Breast epithelium (tissue), 3 donors: ENCODE results near the gene CTNNA3.

Experiments
- POLR2A ChIP-seq: fragments of 450-650 bp; IDR thresholded peaks from one replicate; pipeline ENCODE4 v1.6.1; 2016; ENCODE audit warnings: antibody characterized with exemption, mild to moderate bottlenecking, moderate library complexity
- POLR2AphosphoS5 ChIP-seq, 3 donors: sonication (generic); formaldehyde crosslinking; IDR thresholded peaks; one replicate each; pipeline ENCODE4 v1.6.1; 2017; ENCODE audit warnings: antibody characterized with exemption in 3 of 3
- TF ChIP-seq, protein P1 (sequence below), 3 donors: fragments of 450-650 bp; IDR thresholded peaks; one replicate each; pipeline ENCODE4 v1.5.1; 2016 to 2017; ENCODE audit warnings: antibody characterized with exemption in 3 of 3, mild to moderate bottlenecking in 3 of 3, moderate library complexity in 3 of 3

DNA sequence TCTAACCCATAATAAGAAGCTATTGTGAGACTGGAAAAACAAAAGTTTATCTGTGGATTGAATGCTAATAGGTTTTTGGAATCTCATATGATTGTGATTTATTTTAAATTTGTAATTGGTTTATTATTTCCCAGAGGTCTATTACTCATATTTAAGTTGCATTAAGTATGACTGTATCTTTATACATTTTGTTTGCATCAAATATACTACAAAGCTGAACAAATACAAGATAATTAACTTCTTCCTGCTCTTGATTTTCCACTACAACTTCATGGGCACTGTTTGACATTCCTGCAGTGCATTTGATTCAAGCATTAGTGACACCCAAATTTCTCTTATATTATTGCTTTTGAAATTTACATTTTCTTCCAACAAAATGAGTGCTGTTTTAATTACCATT lies 1073.9 kb downstream of the CTNNA3 start:
- TF ChIP-seq POLR2A = no peak
- TF ChIP-seq, protein P1, sequence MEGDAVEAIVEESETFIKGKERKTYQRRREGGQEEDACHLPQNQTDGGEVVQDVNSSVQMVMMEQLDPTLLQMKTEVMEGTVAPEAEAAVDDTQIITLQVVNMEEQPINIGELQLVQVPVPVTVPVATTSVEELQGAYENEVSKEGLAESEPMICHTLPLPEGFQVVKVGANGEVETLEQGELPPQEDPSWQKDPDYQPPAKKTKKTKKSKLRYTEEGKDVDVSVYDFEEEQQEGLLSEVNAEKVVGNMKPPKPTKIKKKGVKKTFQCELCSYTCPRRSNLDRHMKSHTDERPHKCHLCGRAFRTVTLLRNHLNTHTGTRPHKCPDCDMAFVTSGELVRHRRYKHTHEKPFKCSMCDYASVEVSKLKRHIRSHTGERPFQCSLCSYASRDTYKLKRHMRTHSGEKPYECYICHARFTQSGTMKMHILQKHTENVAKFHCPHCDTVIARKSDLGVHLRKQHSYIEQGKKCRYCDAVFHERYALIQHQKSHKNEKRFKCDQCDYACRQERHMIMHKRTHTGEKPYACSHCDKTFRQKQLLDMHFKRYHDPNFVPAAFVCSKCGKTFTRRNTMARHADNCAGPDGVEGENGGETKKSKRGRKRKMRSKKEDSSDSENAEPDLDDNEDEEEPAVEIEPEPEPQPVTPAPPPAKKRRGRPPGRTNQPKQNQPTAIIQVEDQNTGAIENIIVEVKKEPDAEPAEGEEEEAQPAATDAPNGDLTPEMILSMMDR (IDR thresholded peaks at IDR 0.05) = no peak
- TF ChIP-seq POLR2AphosphoS5 (IDR thresholded peaks at IDR 0.05) = no peak
